A549 (cell line): Measurements from ENCODE around the gene KMT2C. TPM values are rescaled to one million over a fixed set of nuclear protein-coding genes. Genes with fewer than 3 reads are reported as not detected.

Experiments used
- ATAC-seq, 2 experiments: fragments of 200-7000 bp in 1 of 2; fragments of >200 bp in 1 of 2; cut with Nextera tagmentation in 1 of 2; cut with Tn5 transposase in 1 of 2; 3 replicates each; pipeline versions ENCODE4 v1.8.0 to v1.9.1; 2018 to 2020; ENCODE audit warnings: mild to moderate bottlenecking in 1 of 2, moderate library complexity in 1 of 2
- CTCF ChIA-PET: fragments of 300-600 bp; sonication (Branson Sonifier 250); formaldehyde crosslinking; extraction: SDS; loops from one replicate; lab custom pipeline; 2021; ENCODE audit warnings: antibody characterized with exemption, inconsistent platforms; lab: Yijun Ruan, JAX
- POLR2A ChIA-PET: fragments of 350-600 bp; formaldehyde crosslinking; extraction: SDS; loops from one replicate; lab custom pipeline; 2021; ENCODE audit warnings: antibody characterized with exemption, inconsistent platforms; lab: Yijun Ruan, JAX
- DNase-seq, 2 experiments: peaks; one replicate each; pipeline versions ENCODE4 v3.0.0 to v3.0.0-alpha.2; 2011 to 2016; ENCODE audit warnings: low read depth in 1 of 2, low spot score in 1 of 2
- FAIRE-seq: peaks from 2 replicates; lab custom pipeline; 2011; peaks lifted over from hg19 to GRCh38; lab: Jason Lieb, UNC
- H3K27ac ChIP-seq, 2 experiments: fragments of >200 bp; sonication (Bioruptor Twin); formaldehyde crosslinking; 3 replicates each; pipeline ENCODE4 v1.5.1; 2016 to 2017
- H3K4me1 ChIP-seq: fragments of >200 bp; sonication (Bioruptor Twin); formaldehyde crosslinking; 3 replicates; pipeline ENCODE4 v1.6.1; 2016
- H3K4me2 ChIP-seq: fragments of >200 bp; sonication (Bioruptor Twin); formaldehyde crosslinking; 3 replicates; pipeline ENCODE4 v1.6.1; 2016
- H3K4me3 ChIP-seq: fragments of >200 bp; sonication (Bioruptor Twin); formaldehyde crosslinking; 3 replicates; pipeline ENCODE4 v1.5.1; 2016
- H3K9me3 ChIP-seq: fragments of >200 bp; sonication (Bioruptor Twin); formaldehyde crosslinking; 3 replicates; pipeline ENCODE4 v1.6.1; 2016
- CBX2 ChIP-seq: fragments of 200-600 bp; sonication (generic); IDR thresholded peaks from 2 replicates; pipeline ENCODE4 v1.6.1; 2016; ENCODE audit warnings: low read depth, mild to moderate bottlenecking, borderline replicate concordance
- CTCF ChIP-seq: fragments of >200 bp; sonication (Bioruptor Twin); formaldehyde crosslinking; IDR thresholded peaks from 3 replicates; pipeline ENCODE4 v1.5.1; 2016
- E2F6 ChIP-seq: IDR thresholded peaks from 2 replicates; pipeline ENCODE4 v1.6.1; 2012; ENCODE audit warnings: low read depth, borderline replicate concordance
- ESRRA ChIP-seq: fragments of 150-350 bp; IDR thresholded peaks from 2 replicates; pipeline ENCODE4 v1.6.1; 2014; ENCODE audit warnings: mild to moderate bottlenecking, low read length, borderline replicate concordance
- FOSL2 ChIP-seq, 2 experiments: fragments of 450-650 bp in 1 of 2; fragments of >200 bp in 1 of 2; sonication (Bioruptor Twin) in 1 of 2; formaldehyde crosslinking; IDR thresholded peaks; 2 replicates each; pipeline versions ENCODE4 v1.5.0 to v1.6.1; 2016 to 2020; ENCODE audit warnings: mild to moderate bottlenecking in 1 of 2, moderate library complexity in 1 of 2
- HES2 ChIP-seq: fragments of >200 bp; sonication (Bioruptor Twin); formaldehyde crosslinking; IDR thresholded peaks from 2 replicates; pipeline ENCODE4 v1.6.1; 2016
- HMGXB4 ChIP-seq: fragments of 250-450 bp; sonication (Bioruptor Pico); IDR thresholded peaks from 2 replicates; pipeline ENCODE4 v1.5.0; 2021; ENCODE audit warnings: mild to moderate bottlenecking, moderate library complexity, borderline replicate concordance
- HOXA7 ChIP-seq: fragments of 250-450 bp; sonication (Bioruptor Pico); IDR thresholded peaks from 2 replicates; pipeline ENCODE4 v1.5.0; 2020; ENCODE audit warnings: mild to moderate bottlenecking, moderate library complexity
- JUNB ChIP-seq: fragments of >200 bp; sonication (Bioruptor Twin); formaldehyde crosslinking; IDR thresholded peaks from 2 replicates; pipeline ENCODE4 v1.6.1; 2016
- KDM5A ChIP-seq: fragments of 200-600 bp; sonication (generic); IDR thresholded peaks from 2 replicates; pipeline ENCODE4 v1.6.1; 2016; ENCODE audit warnings: antibody characterized with exemption, mild to moderate bottlenecking
- MAX ChIP-seq: IDR thresholded peaks from 2 replicates; pipeline ENCODE4 v1.6.1; 2012
- MAZ ChIP-seq: fragments of 150-350 bp; IDR thresholded peaks from 2 replicates; pipeline ENCODE4 v1.6.1; 2014; ENCODE audit warnings: antibody characterized with exemption, low read depth, low read length, borderline replicate concordance
- NPAS2 ChIP-seq: fragments of 250-450 bp; sonication (Bioruptor Pico); IDR thresholded peaks from 2 replicates; pipeline ENCODE4 v1.8.0; 2022; ENCODE audit warnings: mild to moderate bottlenecking, moderate library complexity, borderline replicate concordance
- POLR2A ChIP-seq: IDR thresholded peaks from 2 replicates; pipeline ENCODE4 v1.6.1; 2012; ENCODE audit warnings: mild to moderate bottlenecking, low read length
- RARB ChIP-seq: fragments of 250-450 bp; sonication (Bioruptor Pico); IDR thresholded peaks from 2 replicates; pipeline ENCODE4 v1.8.0; 2021; ENCODE audit warnings: mild to moderate bottlenecking, moderate library complexity
- REST ChIP-seq: fragments of 200-600 bp; sonication (generic); IDR thresholded peaks from 2 replicates; pipeline ENCODE4 v1.6.1; 2016; ENCODE audit warnings: antibody characterized with exemption, mild to moderate bottlenecking, moderate library complexity
- RFX5 ChIP-seq: fragments of 450-650 bp; IDR thresholded peaks from 2 replicates; pipeline ENCODE4 v1.7.1; 2014; ENCODE audit warnings: antibody characterized with exemption, mild to moderate bottlenecking, moderate library complexity
- SMC3 ChIP-seq: fragments of >200 bp; sonication (Bioruptor Twin); formaldehyde crosslinking; IDR thresholded peaks from 3 replicates; pipeline ENCODE4 v1.6.1; 2018; ENCODE audit warnings: inconsistent platforms
- TFCP2L1 ChIP-seq: fragments of 250-450 bp; sonication (Bioruptor Pico); IDR thresholded peaks from 2 replicates; pipeline ENCODE4 v1.5.0; 2021; ENCODE audit warnings: mild to moderate bottlenecking
- USF2 ChIP-seq: fragments of 450-650 bp; IDR thresholded peaks from 2 replicates; pipeline ENCODE4 v1.6.1; 2014; ENCODE audit warnings: antibody characterized with exemption
- ZSCAN20 ChIP-seq: fragments of 250-450 bp; sonication (Bioruptor Pico); IDR thresholded peaks from 2 replicates; pipeline ENCODE4 v1.8.0; 2022; ENCODE audit warnings: mild to moderate bottlenecking, moderate library complexity
- WGBS: methylation state at CpG from one replicate; pipeline ENCODE4 v1.1.6; 2017; ENCODE audit errors: missing lambda C conversion rate; 5-methylcytosine and 5-hydroxymethylcytosine counted together
- polyA plus RNA-seq, 4 experiments: library from polyadenylated mRNA; depleted of rRNA in 3 of 4; stranded (reverse); fragments of >200 nt; fragmentation: RNase III in 1 of 4; extraction: RNeasy Plus Mini Kit Qiagen cat#74134 plus additional on column Dnase treatment in 1 of 4; gene quantifications; 2 replicates in 3 of 4; 3 replicates in 1 of 4; pipeline ENCODE4 v1.2.3, GENCODE V29; 2011 to 2017

Gene KMT2C
- polyA plus RNA-seq, 2 of the 4 experiments (the other 2 are of a cell fraction), result 4.2 to 13.1 TPM

GRCh38 chr7:152479595-152479994, 43.8 kb upstream of the KMT2C start:
- H3K4me3 ChIP-seq, result no peak overlapping the region
- H3K27ac ChIP-seq, result no peak overlapping the region
- H3K4me2 ChIP-seq, result no peak overlapping the region
- ChIA-PET CTCF (no interaction called here), POLR2A (no interaction called here)
- H3K9me3 ChIP-seq, result no peaks in the 10 kb centered on the region
- FAIRE-seq, result no peak
- no peak for TF ChIP-seq HES2
- TF ChIP-seq RFX5, result no peak
- TF ChIP-seq FOSL2 (IDR thresholded peaks at IDR 0.05), result no peak
- TF ChIP-seq FOSL2 (CRISPR knock-in tag; IDR thresholded peaks at IDR 0.05), result no peak
- no peak for TF ChIP-seq NPAS2
- no peak for TF ChIP-seq SMC3
- no peak for TF ChIP-seq KDM5A
- TF ChIP-seq ESRRA, result no peak
- no peak for TF ChIP-seq HMGXB4
- no peak for TF ChIP-seq USF2
- ATAC-seq, result no peak
- WGBS, result 86% methylated on average over 1 of the region's 1 CpG
- H3K4me1 ChIP-seq, result no peaks in the 10 kb centered on the region
- DNase-seq, result no peak

- no peaks in the 10 kb centered on the region for H3K9me3 ChIP-seq
- WGBS, result 67% methylated on average over 2 of the region's 2 CpGs
- no peak for TF ChIP-seq ZSCAN20 (CRISPR knock-in tag)
- no peak for TF ChIP-seq HOXA7
- no peak for TF ChIP-seq JUNB
- TF ChIP-seq CTCF, result no peak
- TF ChIP-seq MAZ, result no peak
- no peak for TF ChIP-seq POLR2A
- TF ChIP-seq RARB (CRISPR knock-in tag), result no peak
- no peak for TF ChIP-seq CBX2
- no peak for TF ChIP-seq MAX
- no peak for TF ChIP-seq TFCP2L1 (CRISPR knock-in tag)
- no peak for TF ChIP-seq REST
- TF ChIP-seq E2F6, result no peak
- no peak for ATAC-seq
- no peak for FAIRE-seq
- no peak overlapping the region for H3K27ac ChIP-seq
- H3K4me1 ChIP-seq, result no peaks in the 10 kb centered on the region
- CTCF ChIA-PET, result no interaction called here
- no peak overlapping the region for H3K4me3 ChIP-seq
- POLR2A ChIA-PET, result no interaction called here
- H3K4me2 ChIP-seq, result no peak overlapping the region
- no peak for DNase-seq
Observed at GRCh38 chr7:152478140-152478539, 42.3 kb upstream of the KMT2C start.
